Neuronal stem cell (in vitro differentiated cells): ENCODE results near the gene SHISA7.
A peak's percentile ranks its signal among the peaks of the same experiment; 100 is the strongest.
"Not testable (repeated sequence)": the region's sequence is repeated elsewhere in the genome, so short reads cannot be mapped to it uniquely, and the experiment has no call there.

Source experiments
- DNase-seq: peaks from one replicate; pipeline ENCODE4 v3.0.0-alpha.2; 2013; ENCODE audit warnings: low spot score
- H2AFZ ChIP-seq: one replicate; pipeline ENCODE4 v1.6.1; 2013; ENCODE audit warnings: mild to moderate bottlenecking, low read length, inconsistent platforms
- H2AK5ac ChIP-seq: 2 replicates; pipeline ENCODE4 v1.6.1; 2013; ENCODE audit warnings: low read depth, mild to moderate bottlenecking, inconsistent platforms, low read length, moderate library complexity, mixed read lengths
- H2BK120ac ChIP-seq: 2 replicates; pipeline ENCODE4 v1.6.1; 2013; ENCODE audit warnings: low read depth, mild to moderate bottlenecking, inconsistent platforms, low read length, moderate library complexity, mixed read lengths
- H2BK12ac ChIP-seq: one replicate; pipeline ENCODE4 v1.6.1; 2013; ENCODE audit warnings: low read length, inconsistent platforms
- H2BK15ac ChIP-seq: 2 replicates; pipeline ENCODE4 v1.6.1; 2013; ENCODE audit warnings: mild to moderate bottlenecking, low read length, inconsistent platforms, mixed read lengths
- H2BK5ac ChIP-seq: one replicate; pipeline ENCODE4 v1.6.1; 2013; ENCODE audit warnings: inconsistent platforms, mild to moderate bottlenecking, low read length, moderate library complexity
- H3K14ac ChIP-seq: one replicate; pipeline ENCODE4 v1.6.1; 2013; ENCODE audit warnings: low read length, inconsistent platforms
- H3K18ac ChIP-seq: 2 replicates; pipeline ENCODE4 v1.6.1; 2013; ENCODE audit warnings: low read length, inconsistent platforms
- H3K23ac ChIP-seq: 2 replicates; pipeline ENCODE4 v1.6.1; 2013; ENCODE audit warnings: low read depth, mild to moderate bottlenecking, mixed read lengths, low read length, inconsistent platforms; ENCODE audit not compliant: poor library complexity
- H3K27ac ChIP-seq: replicated peaks from 3 replicates; pipeline ENCODE4 v1.5.1; 2013; ENCODE audit warnings: low read length, inconsistent platforms
- H3K27me3 ChIP-seq, 3 experiments: 2 replicates each; pipeline ENCODE4 v1.6.1; 2013; ENCODE audit warnings: low read length in 3 of 3, mild to moderate bottlenecking in 2 of 3, inconsistent platforms in 1 of 3, low read depth in 1 of 3, mixed read lengths in 1 of 3, moderate library complexity in 1 of 3; ENCODE audit not compliant: control insufficient read depth in 3 of 3, insufficient read depth in 3 of 3
- H3K36me3 ChIP-seq, 2 donors: replicated peaks in 1 of 2; 2 replicates each; pipeline ENCODE4 v1.6.1; 2013; ENCODE audit warnings: low read length in 2 of 2; ENCODE audit not compliant: control insufficient read depth in 2 of 2, insufficient read depth in 2 of 2
- H3K4ac ChIP-seq: 2 replicates; pipeline ENCODE4 v1.6.1; 2013; ENCODE audit warnings: inconsistent platforms, mild to moderate bottlenecking, low read length, moderate library complexity
- H3K4me1 ChIP-seq, 2 donors: 1 replicate in 1 of 2; 2 replicates in 1 of 2; pipeline ENCODE4 v1.6.1; 2013; ENCODE audit warnings: low read length in 2 of 2, low read depth in 1 of 2; ENCODE audit not compliant: control insufficient read depth in 2 of 2, insufficient read depth in 1 of 2
- H3K4me2 ChIP-seq: one replicate; pipeline ENCODE4 v1.6.1; 2013; ENCODE audit warnings: mild to moderate bottlenecking, low read length, inconsistent platforms; ENCODE audit not compliant: insufficient read depth, poor library complexity, severe bottlenecking
- H3K4me3 ChIP-seq, 2 donors: 2 replicates each; pipeline ENCODE4 v1.5.1; 2013; ENCODE audit warnings: low read length in 2 of 2, mild to moderate bottlenecking in 2 of 2, inconsistent platforms in 1 of 2, moderate library complexity in 1 of 2
- H3K79me1 ChIP-seq: one replicate; pipeline ENCODE4 v1.6.1; 2013; ENCODE audit warnings: low read depth, mild to moderate bottlenecking, inconsistent platforms, low read length, moderate library complexity
- H3K9ac ChIP-seq: one replicate; pipeline ENCODE4 v1.6.1; 2013; ENCODE audit warnings: mild to moderate bottlenecking, low read depth, low read length, inconsistent platforms; ENCODE audit not compliant: poor library complexity
- H3K9me3 ChIP-seq, 2 donors: replicated peaks in 1 of 2; 2 replicates each; pipeline versions ENCODE3 to v1.6.1; 2013; ENCODE audit warnings: low read length in 2 of 2, mild to moderate bottlenecking in 2 of 2, inconsistent platforms in 1 of 2, low read depth in 1 of 2, mixed read lengths in 1 of 2, moderate library complexity in 1 of 2; ENCODE audit not compliant: control insufficient read depth in 2 of 2, insufficient read depth in 1 of 2
- H4K8ac ChIP-seq: one replicate; pipeline ENCODE4 v1.6.1; 2013; ENCODE audit warnings: low read depth, mild to moderate bottlenecking, inconsistent platforms, low read length, moderate library complexity
- H4K91ac ChIP-seq: one replicate; pipeline ENCODE4 v1.6.1; 2013; ENCODE audit warnings: low read length, low read depth, mild to moderate bottlenecking, inconsistent platforms; ENCODE audit not compliant: poor library complexity
- WGBS, 2 donors: extraction: QIAGEN DNeasy Blood & Tissue Kit; methylation state at CpG; one replicate each; pipeline ENCODE4 v1.1.7; 2013; ENCODE audit warnings: missing lambda C conversion rate in 2 of 2, mixed read lengths in 1 of 2; ENCODE audit not compliant: insufficient read length in 2 of 2, insufficient replicate concordance in 1 of 2; ENCODE audit errors: extremely low coverage in 2 of 2; 5-methylcytosine and 5-hydroxymethylcytosine counted together

SHISA7 gene

GRCh38 chr19:55409179-55409578 is 33.9 kb downstream of the SHISA7 start:
- not testable (repeated sequence) for H2AFZ ChIP-seq, H2BK15ac ChIP-seq, H3K4ac ChIP-seq, H2BK120ac ChIP-seq, H2AK5ac ChIP-seq, H3K27me3 ChIP-seq, H3K4me3 ChIP-seq, H4K91ac ChIP-seq, H4K8ac ChIP-seq, H3K4me2 ChIP-seq, H3K79me1 ChIP-seq, H3K27ac ChIP-seq, H2BK5ac ChIP-seq, H3K14ac ChIP-seq, DNase-seq, H3K23ac ChIP-seq, H3K9ac ChIP-seq, H3K18ac ChIP-seq, H2BK12ac ChIP-seq
- WGBS, 2 donors = no CpG with 5 or more reads among the region's 8 CpGs
- Histone ChIP-seq H3K36me3 (peaks cover 19 to 25% of the 10 kb centered on the region in 2 donors), H3K4me1 (peaks cover 19 to 20% of the 10 kb centered on the region in 2 donors), H3K9me3 (peaks cover 5 to 19% of the 10 kb centered on the region in 2 donors)

GRCh38 chr19:55408533-55408872 is 34.6 kb downstream of the SHISA7 start:
- H3K4ac ChIP-seq = peak overlapping the region; percentile 28
- H2BK120ac ChIP-seq = no peak overlapping the region
- peaks cover 9% of the 10 kb centered on the region for H3K79me1 ChIP-seq
- H3K27ac ChIP-seq = peak overlapping the region; percentile 97
- peak overlapping the region; percentile 94 for H2AFZ ChIP-seq
- H2BK15ac ChIP-seq = peak overlapping the region; percentile 13
- no peak overlapping the region for H3K9ac ChIP-seq
- H4K8ac ChIP-seq = peak overlapping the region; percentile 99
- peaks cover 23 to 31% of the 10 kb centered on the region in 2 donors for H3K36me3 ChIP-seq
- H3K4me3 ChIP-seq = peak overlapping the region; percentile 33 to 38
- H3K23ac ChIP-seq = no peak overlapping the region
- no peaks in the 10 kb centered on the region for H3K27me3 ChIP-seq
- H3K4me2 ChIP-seq = peak overlapping the region; percentile 63
- H2BK5ac ChIP-seq = no peak overlapping the region
- H3K18ac ChIP-seq = peak overlapping the region; percentile 68
- no peak overlapping the region for H3K14ac ChIP-seq
- H4K91ac ChIP-seq = peak overlapping the region; percentile 39
- H2BK12ac ChIP-seq = no peak overlapping the region
- no peak for DNase-seq
- peaks cover 19 to 20% of the 10 kb centered on the region in 2 donors for H3K4me1 ChIP-seq
- peak overlapping the region; percentile 95 for H2AK5ac ChIP-seq
- no CpG with 5 or more reads among the region's 9 CpGs for WGBS, 2 donors
- peaks cover 5 to 19% of the 10 kb centered on the region in 2 donors for H3K9me3 ChIP-seq

- H4K91ac ChIP-seq = peak overlapping the region; percentile 90
- H3K9ac ChIP-seq = peak overlapping the region; percentile 51
- H2BK5ac ChIP-seq = peak overlapping the region; percentile 88
- H2BK12ac ChIP-seq = no peak overlapping the region
- peak overlapping the region; percentile 95 for H2AK5ac ChIP-seq
- H3K79me1 ChIP-seq = peaks cover 9% of the 10 kb centered on the region
- DNase-seq = peak; percentile 98
- H3K27me3 ChIP-seq = no peaks in the 10 kb centered on the region
- peak overlapping the region; percentile 94 for H2AFZ ChIP-seq
- no CpG with 5 or more reads among the region's 72 CpGs for WGBS, 2 donors
- H2BK120ac ChIP-seq = no peak overlapping the region
- peaks cover 28 to 36% of the 10 kb centered on the region in 2 donors for H3K36me3 ChIP-seq
- peak overlapping the region; percentile 94 for H3K18ac ChIP-seq
- peak overlapping the region; percentile 13 for H2BK15ac ChIP-seq
- H3K23ac ChIP-seq = peak overlapping the region; percentile 98
- H3K4me3 ChIP-seq = peak overlapping the region; percentile 76 to 98
- no peak overlapping the region for H3K14ac ChIP-seq
- peaks cover 19 to 20% of the 10 kb centered on the region in 2 donors for H3K4me1 ChIP-seq
- H3K4ac ChIP-seq = no peak overlapping the region
- peak overlapping the region; percentile 98 for H3K27ac ChIP-seq
- peak overlapping the region; percentile 86 for H3K4me2 ChIP-seq
- peaks cover 5 to 19% of the 10 kb centered on the region in 2 donors for H3K9me3 ChIP-seq
- peak overlapping the region; percentile 99 for H4K8ac ChIP-seq
Observed at GRCh38 chr19:55407800-55408532, 35.1 kb downstream of the SHISA7 start.

GRCh38 chr19:55407550-55407799 is 35.6 kb downstream of the SHISA7 start, which contains the start of gene UBE2S:
TSS of gene UBE2S (minus strand) at chr19:55407788. CDS start at chr19:55407589, 199 bp downstream.
- Histone ChIP-seq H3K9ac (peak within 1 kb of the TSS; percentile 94), H3K27ac (peak within 1 kb of the TSS; percentile 98), H3K4me3 (peak within 1 kb of the TSS; percentile 76 to 98), H2AFZ (peak within 1 kb of the TSS; percentile 94), H3K36me3 (peaks cover 33 to 41% of the 10 kb centered on the region in 2 donors), H4K91ac (peak within 1 kb of the TSS; percentile 90), H3K23ac (peak within 1 kb of the TSS; percentile 98), H3K4ac (peak within 1 kb of the TSS; percentile 28), H3K4me2 (peak within 1 kb of the TSS; percentile 86), H2BK5ac (peak within 1 kb of the TSS; percentile 88), H3K9me3 (peaks cover 5 to 19% of the 10 kb centered on the region in 2 donors), H2AK5ac (peak within 1 kb of the TSS; percentile 95), H3K18ac (peak within 1 kb of the TSS; percentile 94), H3K79me1 (peaks cover 12% of the 10 kb centered on the region), H3K4me1 (peaks cover 19 to 20% of the 10 kb centered on the region in 2 donors), H4K8ac (peak within 1 kb of the TSS; percentile 99), H2BK15ac (peak within 1 kb of the TSS; percentile 13)
- H2BK120ac ChIP-seq, H3K27me3 ChIP-seq, DNase-seq, H2BK12ac ChIP-seq, H3K14ac ChIP-seq: not testable (repeated sequence)
- no CpG with 5 or more reads among the region's 36 CpGs for WGBS, 2 donors
